CD14-positive monocyte (primary cell): ENCODE results near the gene ZGPAT. TPM values are rescaled to one million over a fixed set of nuclear protein-coding genes. Genes with fewer than 3 reads are reported as not detected.

Source experiments
- DNase-seq, 3 donors: peaks; one replicate each; pipeline ENCODE4 v3.0.0-alpha.2; 2011 to 2022
- H2AFZ ChIP-seq: 2 replicates; pipeline ENCODE4 v1.6.0; 2012; ENCODE audit warnings: mild to moderate bottlenecking, low read depth, low read length, inconsistent platforms; ENCODE audit not compliant: insufficient read depth, poor library complexity, severe bottlenecking
- H3K27ac ChIP-seq, 2 donors: 1 replicate in 1 of 2; 2 replicates in 1 of 2; pipeline ENCODE4 v1.5.1; 2012 to 2013; ENCODE audit warnings: low read length in 2 of 2, control low read depth in 1 of 2, inconsistent platforms in 1 of 2, low read depth in 1 of 2, mild to moderate bottlenecking in 1 of 2
- H3K27me3 ChIP-seq, 2 donors: one replicate each; pipeline versions ENCODE4 v1.6.0 to v1.6.1; 2011 to 2013; ENCODE audit warnings: low read length in 2 of 2; ENCODE audit not compliant: control insufficient read depth in 2 of 2, insufficient read depth in 2 of 2
- H3K36me3 ChIP-seq, 2 donors: replicated peaks in 1 of 2; 1 replicate in 1 of 2; 2 replicates in 1 of 2; pipeline versions ENCODE4 v1.5.1 to v1.6.1; 2012 to 2013; ENCODE audit warnings: low read length in 2 of 2, control low read depth in 1 of 2, inconsistent platforms in 1 of 2, mild to moderate bottlenecking in 1 of 2; ENCODE audit not compliant: insufficient read depth in 2 of 2, control insufficient read depth in 1 of 2
- H3K4me1 ChIP-seq, 2 donors: 1 replicate in 1 of 2; 2 replicates in 1 of 2; pipeline versions ENCODE4 v1.5.1 to v1.6.1; 2012 to 2013; ENCODE audit warnings: low read length in 2 of 2, control low read depth in 1 of 2, inconsistent platforms in 1 of 2, mild to moderate bottlenecking in 1 of 2, moderate library complexity in 1 of 2; ENCODE audit not compliant: insufficient read depth in 2 of 2, control insufficient read depth in 1 of 2
- H3K4me2 ChIP-seq: replicated peaks from 2 replicates; pipeline ENCODE3; 2012; ENCODE audit warnings: low read length, moderate library complexity, mild to moderate bottlenecking; ENCODE audit not compliant: poor library complexity, severe bottlenecking; ENCODE audit errors: extremely low read depth
- H3K4me3 ChIP-seq, 3 experiments: fragments of 200-600 bp in 1 of 3; sonication (generic) in 1 of 3; replicated peaks in 1 of 3; 1 replicate in 2 of 3; 2 replicates in 1 of 3; pipeline ENCODE4 v1.5.1; 2011 to 2013; ENCODE audit warnings: low read length in 3 of 3, mild to moderate bottlenecking in 3 of 3, control low read depth in 2 of 3, low read depth in 2 of 3, inconsistent platforms in 1 of 3, moderate library complexity in 1 of 3
- H3K79me2 ChIP-seq: 2 replicates; pipeline ENCODE4 v1.6.0; 2012; ENCODE audit warnings: mild to moderate bottlenecking, control low read depth, inconsistent platforms, low read length, moderate library complexity; ENCODE audit not compliant: insufficient read depth
- H3K9ac ChIP-seq: 2 replicates; pipeline ENCODE4 v1.6.0; 2017; ENCODE audit warnings: low read length, mild to moderate bottlenecking; ENCODE audit not compliant: insufficient read depth, poor library complexity, severe bottlenecking
- H3K9me3 ChIP-seq, 2 donors: replicated peaks in 1 of 2; 1 replicate in 1 of 2; 2 replicates in 1 of 2; pipeline versions ENCODE4 v1.5.1 to v1.6.1; 2012 to 2013; ENCODE audit warnings: low read length in 2 of 2, control low read depth in 1 of 2; ENCODE audit not compliant: control insufficient read depth in 1 of 2, insufficient read depth in 1 of 2
- H4K20me1 ChIP-seq: 2 replicates; pipeline ENCODE4 v1.6.0; 2012; ENCODE audit warnings: mild to moderate bottlenecking, low read length, control low read depth, moderate library complexity; ENCODE audit not compliant: insufficient read depth
- H3K27ac Mint-ChIP-seq, 7 donors: one replicate each; pipeline ENCODE4 v1.8.0; 2020; ENCODE audit warnings: mild to moderate bottlenecking in 7 of 7, mixed read lengths in 7 of 7, moderate library complexity in 6 of 7, inconsistent platforms in 2 of 7
- H3K27me3 Mint-ChIP-seq, 3 donors: one replicate each; pipeline ENCODE4 v1.8.0; 2021 to 2022; ENCODE audit warnings: low read depth in 3 of 3, mild to moderate bottlenecking in 3 of 3, mixed read lengths in 3 of 3, moderate library complexity in 3 of 3, inconsistent platforms in 1 of 3
- H3K36me3 Mint-ChIP-seq, 2 donors: one replicate each; pipeline ENCODE4 v1.8.0; 2020; ENCODE audit warnings: mixed read lengths in 2 of 2, inconsistent platforms in 1 of 2, mild to moderate bottlenecking in 1 of 2
- H3K4me1 Mint-ChIP-seq: one replicate; pipeline ENCODE4 v1.8.0; 2020; ENCODE audit warnings: mild to moderate bottlenecking, mixed read lengths
- H3K4me3 Mint-ChIP-seq, 2 donors: one replicate each; pipeline ENCODE4 v1.8.0; 2020; ENCODE audit warnings: mild to moderate bottlenecking in 2 of 2, mixed read lengths in 2 of 2, moderate library complexity in 1 of 2
- H3K9me3 Mint-ChIP-seq, 7 donors: one replicate each; pipeline ENCODE4 v1.8.0; 2020 to 2022; ENCODE audit warnings: mixed read lengths in 7 of 7, mild to moderate bottlenecking in 6 of 7, moderate library complexity in 6 of 7, inconsistent platforms in 2 of 7
- CTCF ChIP-seq: fragments of 200-600 bp; IDR thresholded peaks from one replicate; pipeline ENCODE4 v1.8.0; 2022; ENCODE audit warnings: antibody characterized with exemption, mild to moderate bottlenecking
- WGBS: methylation state at CpG from one replicate; pipeline ENCODE4 v1.1.5; 2013; ENCODE audit warnings: missing lambda C conversion rate; ENCODE audit not compliant: insufficient coverage; 5-methylcytosine and 5-hydroxymethylcytosine counted together
- intact Hi-C, 2 donors: fragments of 100-400 bp; cut with micrococcal nuclease; formaldehyde crosslinking; loops; one replicate each; pipeline versions ENCODE4 v1.15.0 to v1.15.1; 2023
- polyA plus RNA-seq, 3 donors: library from polyadenylated mRNA; depleted of rRNA in 1 of 3; unstranded in 2 of 3; stranded (reverse) in 1 of 3; fragments of 300-500 nt in 2 of 3; fragments of >200 nt in 1 of 3; fragmentation: Illumina TruSeq in 2 of 3; gene quantifications; 1 replicate in 2 of 3; 2 replicates in 1 of 3; pipeline ENCODE4 v1.2.3, GENCODE V29; 2012 to 2021

ZGPAT gene
- polyA plus RNA-seq, 3 donors = 24.2 to 58.6 (median 28.3) TPM

- H4K20me1 ChIP-seq = no peaks in the 10 kb centered on the region
- peaks cover 0 to 10% of the 10 kb centered on the region in 2 donors for H3K36me3 ChIP-seq
- no peaks in the 10 kb centered on the region for H3K9me3 Mint-ChIP-seq
- H3K27ac ChIP-seq = no peak overlapping the region
- H3K9ac ChIP-seq = no peak overlapping the region
- peak overlapping the region in 2 of 7 donors; percentile 60 to 73 for H3K27ac Mint-ChIP-seq
- 91% methylated on average over 34 of the region's 40 CpGs for WGBS
- no peaks in the 10 kb centered on the region for H3K9me3 ChIP-seq
- TF ChIP-seq CTCF = no peak
- no peaks in the 10 kb centered on the region for H3K27me3 ChIP-seq
- no peak overlapping the region for H3K4me3 ChIP-seq
- no peak overlapping the region for H3K4me2 ChIP-seq
- H2AFZ ChIP-seq = no peak overlapping the region
- H3K79me2 ChIP-seq = no peaks in the 10 kb centered on the region
- peaks cover 0 to 1% (median 0%) of the 10 kb centered on the region in 3 donors for H3K27me3 Mint-ChIP-seq
- H3K4me1 ChIP-seq = peaks cover 31% of the 10 kb centered on the region in 2 donors
- DNase-seq = no peak
- peaks cover 5 to 11% of the 10 kb centered on the region in 2 donors for H3K36me3 Mint-ChIP-seq
- H3K4me1 Mint-ChIP-seq = peaks cover 27% of the 10 kb centered on the region
- H3K4me3 Mint-ChIP-seq = no peak overlapping the region
- intact Hi-C loops = no loop called here
Observed at GRCh38 chr20:63690003-63690897, 17.6 kb upstream of the ZGPAT start.

GRCh38 chr20:63690898-63691710 lies 16.7 kb upstream of the ZGPAT start:
- peaks cover 23 to 26% of the 10 kb centered on the region in 2 donors for H3K4me1 ChIP-seq
- TF ChIP-seq CTCF = no peak
- H3K4me1 Mint-ChIP-seq = peaks cover 20% of the 10 kb centered on the region
- H3K9me3 ChIP-seq = no peaks in the 10 kb centered on the region
- no peak overlapping the region for H2AFZ ChIP-seq
- intact Hi-C loops = no loop called here
- WGBS = 87% methylated on average over 18 of the region's 24 CpGs
- no peak overlapping the region for H3K9ac ChIP-seq
- H3K4me3 ChIP-seq = no peak overlapping the region
- H3K4me2 ChIP-seq = no peak overlapping the region
- peaks cover 0 to 11% of the 10 kb centered on the region in 2 donors for H3K36me3 ChIP-seq
- H3K27ac Mint-ChIP-seq = peak overlapping the region in 2 of 7 donors; percentile 51 to 89
- H3K36me3 Mint-ChIP-seq = peaks cover 5 to 11% of the 10 kb centered on the region in 2 donors
- H3K9me3 Mint-ChIP-seq = no peaks in the 10 kb centered on the region
- no peak overlapping the region for H3K4me3 Mint-ChIP-seq
- DNase-seq = no peak
- H3K79me2 ChIP-seq = no peaks in the 10 kb centered on the region
- H3K27ac ChIP-seq = no peak overlapping the region
- H3K27me3 ChIP-seq = no peaks in the 10 kb centered on the region
- H3K27me3 Mint-ChIP-seq = peaks cover 0 to 2% (median 1%) of the 10 kb centered on the region in 3 donors
- H4K20me1 ChIP-seq = peaks cover 3% of the 10 kb centered on the region
